NCI-H1930 (cell line): ENCODE measurements around the gene GLYR1.
A peak's percentile ranks its signal among the peaks of the same experiment; 100 is the strongest.
"Not testable (repeated sequence)": the region's sequence is repeated elsewhere in the genome, so short reads cannot be mapped to it uniquely, and the experiment has no call there.

Source experiments
- DNase-seq, 2 experiments: peaks; one replicate each; lab custom pipeline; 2025; lab: John Stamatoyannopoulos, UW

Gene GLYR1

GRCh38 chr16:4788489-4788889 lies 58.6 kb downstream of the GLYR1 start:
- DNase-seq, result no peak

GRCh38 chr16:4787627-4788482 lies 59.2 kb downstream of the GLYR1 start, which contains the start of gene SEPTIN12:
Gene SEPTIN12, minus strand, starts transcription at chr16:4788345. Its CDS starts 700 bp downstream, at chr16:4787645.
- no peak for DNase-seq

- no peak for DNase-seq
Measured at GRCh38 chr16:4787068-4787467, 60.0 kb downstream of the GLYR1 start.

- DNase-seq, result no peak
Measured at GRCh38 chr16:4785758-4786433, 61.2 kb downstream of the GLYR1 start.

- not testable (repeated sequence) for DNase-seq
Measured at GRCh38 chr16:4784444-4784987, 62.6 kb downstream of the GLYR1 start.

GRCh38 chr16:4783951-4784336 lies 63.1 kb downstream of the GLYR1 start:
- DNase-seq, result no peak

GRCh38 chr16:4783251-4783950 lies 63.7 kb downstream of the GLYR1 start:
- no peak for DNase-seq

- DNase-seq, result no peak
Measured at GRCh38 chr16:4780235-4780634, 66.9 kb downstream of the GLYR1 start.

- DNase-seq, result no peak
Measured at GRCh38 chr16:4778050-4778392, 69.1 kb downstream of the GLYR1 start.

GRCh38 chr16:4777339-4778049 lies 69.6 kb downstream of the GLYR1 start:
- no peak for DNase-seq

GRCh38 chr16:4776141-4776705 lies 70.9 kb downstream of the GLYR1 start:
- no peak for DNase-seq

GRCh38 chr16:4775005-4775404 lies 72.1 kb downstream of the GLYR1 start:
- DNase-seq, result no peak

- no peak for DNase-seq
Measured at GRCh38 chr16:4772351-4772750, 74.7 kb downstream of the GLYR1 start.

- DNase-seq, result no peak
Measured at GRCh38 chr16:4771646-4772045, 75.4 kb downstream of the GLYR1 start.

- DNase-seq, result no peak
Measured at GRCh38 chr16:4769306-4769638, 77.8 kb downstream of the GLYR1 start.

- DNase-seq, result peak; percentile 96 to 98
Measured at GRCh38 chr16:4768549-4769305, 78.4 kb downstream of the GLYR1 start.

- DNase-seq, result no peak
Measured at GRCh38 chr16:4767872-4768548, 79.1 kb downstream of the GLYR1 start.

GRCh38 chr16:4766875-4767628 lies 80.0 kb downstream of the GLYR1 start, which contains the start of gene ZNF500:
Gene ZNF500, minus strand, starts transcription at chr16:4767162. Its CDS starts 1,184 bp downstream, at chr16:4765978.
- peak; percentile 94 to 98 for DNase-seq
